HepG2 (cell line): ENCODE data around the gene RGS19. TPM values are rescaled to one million over a fixed set of nuclear protein-coding genes. Genes with fewer than 3 reads are reported as not detected.

Experiments used
- ASH2L ChIP-seq: fragments of 300-600, 200-600 bp; sonication (generic); IDR thresholded peaks from 2 replicates; pipeline ENCODE4 v1.7.0; 2017; ENCODE audit warnings: low read depth, mild to moderate bottlenecking, moderate library complexity, mixed read lengths, low read length; ENCODE audit not compliant: insufficient read length
- DNMT3B ChIP-seq: conservative IDR thresholded peaks from 2 replicates; pipeline ENCODE4 v1.6.1; 2016; ENCODE audit warnings: missing biosample characterization, control low read depth
- MBD4 ChIP-seq: IDR thresholded peaks from 2 replicates; pipeline ENCODE4 v1.6.1; 2012; ENCODE audit warnings: low read length, inconsistent platforms, borderline replicate concordance
- MIXL1 ChIP-seq: IDR thresholded peaks from 2 replicates; pipeline ENCODE4 v1.6.1; 2016
- NCOR1 ChIP-seq: fragments of 200-600 bp; sonication (generic); IDR thresholded peaks from 2 replicates; pipeline ENCODE4 v1.7.0; 2017; ENCODE audit warnings: antibody characterized with exemption, low read length, borderline replicate concordance
- NFATC3 ChIP-seq: sonication (generic); formaldehyde crosslinking; IDR thresholded peaks from 2 replicates; pipeline ENCODE4 v1.5.1; 2020; ENCODE audit warnings: mild to moderate bottlenecking, missing genetic modification reagents
- YY1 ChIP-seq: IDR thresholded peaks from 2 replicates; pipeline ENCODE4 v1.6.1; 2011; ENCODE audit warnings: low read length, low read depth, moderate library complexity, mild to moderate bottlenecking; ENCODE audit not compliant: insufficient read depth, insufficient replicate concordance
- ZNF251 ChIP-seq: sonication (generic); formaldehyde crosslinking; IDR thresholded peaks from 2 replicates; pipeline ENCODE4 v1.9.0; 2021; ENCODE audit warnings: mild to moderate bottlenecking, missing genetic modification reagents
- ZNF572 ChIP-seq: sonication (generic); formaldehyde crosslinking; IDR thresholded peaks from 2 replicates; pipeline ENCODE4 v1.5.1; 2020; ENCODE audit warnings: mild to moderate bottlenecking, missing genetic modification reagents
- ZNF616 ChIP-seq: sonication (generic); formaldehyde crosslinking; IDR thresholded peaks from 2 replicates; pipeline ENCODE4 v1.5.0; 2020; ENCODE audit warnings: low read depth, mild to moderate bottlenecking, missing genetic modification reagents
- ZNF749 ChIP-seq: sonication (generic); formaldehyde crosslinking; IDR thresholded peaks from 2 replicates; pipeline ENCODE4 v1.8.0; 2022; ENCODE audit warnings: mild to moderate bottlenecking, missing genetic modification reagents, moderate library complexity, borderline replicate concordance
- ZNF773 ChIP-seq: sonication (generic); formaldehyde crosslinking; IDR thresholded peaks from 2 replicates; pipeline ENCODE4 v1.4.0; 2020; ENCODE audit warnings: missing genetic modification reagents, borderline replicate concordance
- ZNF792 ChIP-seq: IDR thresholded peaks from 2 replicates; pipeline ENCODE4 v1.6.1; 2016
- polyA plus RNA-seq, 8 experiments: library from polyadenylated mRNA; depleted of rRNA in 3 of 8; stranded (reverse) in 7 of 8; unstranded in 1 of 8; fragments of >200 nt; fragmentation: Illumina TruSeq in 4 of 8; extraction: Trizol in 4 of 8; gene quantifications; 2 replicates each; pipeline versions ENCODE4 v1.2.1 to v1.2.3, GENCODE V29; 2011 to 2016; ENCODE audit warnings: low read depth in 4 of 8, missing spikeins in 1 of 8, mixed read lengths in 1 of 8; ENCODE audit not compliant: insufficient read depth in 1 of 8
- total RNA-seq, 5 experiments: library from RNA; depleted of rRNA; stranded (reverse); fragments of >200 nt; fragmentation: Illumina TruSeq; extraction: Trizol; gene quantifications; 2 replicates each; pipeline ENCODE4 v1.2.3, GENCODE V29; 2016; ENCODE audit warnings: low read depth in 1 of 5
- TF ChIP-seq, protein P1 (sequence below): sonication (generic); formaldehyde crosslinking; IDR thresholded peaks from 2 replicates; pipeline ENCODE4 v1.4.0; 2020; ENCODE audit warnings: missing genetic modification reagents
- TF ChIP-seq, protein P2 (sequence below): sonication (generic); formaldehyde crosslinking; IDR thresholded peaks from 2 replicates; pipeline ENCODE4 v1.4.0; 2020; ENCODE audit warnings: missing genetic modification reagents
- TF ChIP-seq, protein P3 (sequence below): sonication (generic); formaldehyde crosslinking; IDR thresholded peaks from 2 replicates; pipeline ENCODE4 v1.8.0; 2022; ENCODE audit warnings: missing genetic modification reagents, mild to moderate bottlenecking, moderate library complexity, borderline replicate concordance
- TF ChIP-seq, protein P4 (sequence below): sonication (generic); formaldehyde crosslinking; IDR thresholded peaks from 2 replicates; pipeline ENCODE4 v1.5.1; 2020; ENCODE audit warnings: mild to moderate bottlenecking, moderate library complexity, missing genetic modification reagents

Gene RGS19
- total and polyA plus RNA-seq, 2 of the 13 experiments (the other 11 are each of a cell fraction or from before 2014, with no cell fraction given): 10.7 to 11.9 TPM

GRCh38 chr20:64056889-64057627 lies 22.3 kb downstream of the RGS19 start (continued):
- TF ChIP-seq, protein P1, sequence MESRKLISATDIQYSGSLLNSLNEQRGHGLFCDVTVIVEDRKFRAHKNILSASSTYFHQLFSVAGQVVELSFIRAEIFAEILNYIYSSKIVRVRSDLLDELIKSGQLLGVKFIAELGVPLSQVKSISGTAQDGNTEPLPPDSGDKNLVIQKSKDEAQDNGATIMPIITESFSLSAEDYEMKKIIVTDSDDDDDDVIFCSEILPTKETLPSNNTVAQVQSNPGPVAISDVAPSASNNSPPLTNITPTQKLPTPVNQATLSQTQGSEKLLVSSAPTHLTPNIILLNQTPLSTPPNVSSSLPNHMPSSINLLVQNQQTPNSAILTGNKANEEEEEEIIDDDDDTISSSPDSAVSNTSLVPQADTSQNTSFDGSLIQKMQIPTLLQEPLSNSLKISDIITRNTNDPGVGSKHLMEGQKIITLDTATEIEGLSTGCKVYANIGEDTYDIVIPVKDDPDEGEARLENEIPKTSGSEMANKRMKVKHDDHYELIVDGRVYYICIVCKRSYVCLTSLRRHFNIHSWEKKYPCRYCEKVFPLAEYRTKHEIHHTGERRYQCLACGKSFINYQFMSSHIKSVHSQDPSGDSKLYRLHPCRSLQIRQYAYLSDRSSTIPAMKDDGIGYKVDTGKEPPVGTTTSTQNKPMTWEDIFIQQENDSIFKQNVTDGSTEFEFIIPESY (CRISPR knock-in tag): peak; percentile 93
- no peak for TF ChIP-seq MIXL1 (CRISPR knock-in tag)
- TF ChIP-seq, protein P2, sequence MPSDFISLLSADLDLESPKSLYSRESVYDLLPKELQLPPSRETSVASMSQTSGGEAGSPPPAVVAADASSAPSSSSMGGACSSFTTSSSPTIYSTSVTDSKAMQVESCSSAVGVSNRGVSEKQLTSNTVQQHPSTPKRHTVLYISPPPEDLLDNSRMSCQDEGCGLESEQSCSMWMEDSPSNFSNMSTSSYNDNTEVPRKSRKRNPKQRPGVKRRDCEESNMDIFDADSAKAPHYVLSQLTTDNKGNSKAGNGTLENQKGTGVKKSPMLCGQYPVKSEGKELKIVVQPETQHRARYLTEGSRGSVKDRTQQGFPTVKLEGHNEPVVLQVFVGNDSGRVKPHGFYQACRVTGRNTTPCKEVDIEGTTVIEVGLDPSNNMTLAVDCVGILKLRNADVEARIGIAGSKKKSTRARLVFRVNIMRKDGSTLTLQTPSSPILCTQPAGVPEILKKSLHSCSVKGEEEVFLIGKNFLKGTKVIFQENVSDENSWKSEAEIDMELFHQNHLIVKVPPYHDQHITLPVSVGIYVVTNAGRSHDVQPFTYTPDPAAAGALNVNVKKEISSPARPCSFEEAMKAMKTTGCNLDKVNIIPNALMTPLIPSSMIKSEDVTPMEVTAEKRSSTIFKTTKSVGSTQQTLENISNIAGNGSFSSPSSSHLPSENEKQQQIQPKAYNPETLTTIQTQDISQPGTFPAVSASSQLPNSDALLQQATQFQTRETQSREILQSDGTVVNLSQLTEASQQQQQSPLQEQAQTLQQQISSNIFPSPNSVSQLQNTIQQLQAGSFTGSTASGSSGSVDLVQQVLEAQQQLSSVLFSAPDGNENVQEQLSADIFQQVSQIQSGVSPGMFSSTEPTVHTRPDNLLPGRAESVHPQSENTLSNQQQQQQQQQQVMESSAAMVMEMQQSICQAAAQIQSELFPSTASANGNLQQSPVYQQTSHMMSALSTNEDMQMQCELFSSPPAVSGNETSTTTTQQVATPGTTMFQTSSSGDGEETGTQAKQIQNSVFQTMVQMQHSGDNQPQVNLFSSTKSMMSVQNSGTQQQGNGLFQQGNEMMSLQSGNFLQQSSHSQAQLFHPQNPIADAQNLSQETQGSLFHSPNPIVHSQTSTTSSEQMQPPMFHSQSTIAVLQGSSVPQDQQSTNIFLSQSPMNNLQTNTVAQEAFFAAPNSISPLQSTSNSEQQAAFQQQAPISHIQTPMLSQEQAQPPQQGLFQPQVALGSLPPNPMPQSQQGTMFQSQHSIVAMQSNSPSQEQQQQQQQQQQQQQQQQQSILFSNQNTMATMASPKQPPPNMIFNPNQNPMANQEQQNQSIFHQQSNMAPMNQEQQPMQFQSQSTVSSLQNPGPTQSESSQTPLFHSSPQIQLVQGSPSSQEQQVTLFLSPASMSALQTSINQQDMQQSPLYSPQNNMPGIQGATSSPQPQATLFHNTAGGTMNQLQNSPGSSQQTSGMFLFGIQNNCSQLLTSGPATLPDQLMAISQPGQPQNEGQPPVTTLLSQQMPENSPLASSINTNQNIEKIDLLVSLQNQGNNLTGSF (CRISPR knock-in tag): 0 out of 2 replicates have a peak, but pooled peaks have one; percentile 13
- TF ChIP-seq ZNF572 (CRISPR knock-in tag): peak; percentile 15
- 0 out of 2 replicates have a peak, but pooled peaks have one; percentile 75 for TF ChIP-seq ZNF251 (CRISPR knock-in tag)
- no peak for TF ChIP-seq YY1
- no peak for TF ChIP-seq ZNF616 (CRISPR knock-in tag)
- TF ChIP-seq NFATC3 (CRISPR knock-in tag): peak; percentile 11
- TF ChIP-seq NCOR1: no peak
- TF ChIP-seq, protein P3, sequence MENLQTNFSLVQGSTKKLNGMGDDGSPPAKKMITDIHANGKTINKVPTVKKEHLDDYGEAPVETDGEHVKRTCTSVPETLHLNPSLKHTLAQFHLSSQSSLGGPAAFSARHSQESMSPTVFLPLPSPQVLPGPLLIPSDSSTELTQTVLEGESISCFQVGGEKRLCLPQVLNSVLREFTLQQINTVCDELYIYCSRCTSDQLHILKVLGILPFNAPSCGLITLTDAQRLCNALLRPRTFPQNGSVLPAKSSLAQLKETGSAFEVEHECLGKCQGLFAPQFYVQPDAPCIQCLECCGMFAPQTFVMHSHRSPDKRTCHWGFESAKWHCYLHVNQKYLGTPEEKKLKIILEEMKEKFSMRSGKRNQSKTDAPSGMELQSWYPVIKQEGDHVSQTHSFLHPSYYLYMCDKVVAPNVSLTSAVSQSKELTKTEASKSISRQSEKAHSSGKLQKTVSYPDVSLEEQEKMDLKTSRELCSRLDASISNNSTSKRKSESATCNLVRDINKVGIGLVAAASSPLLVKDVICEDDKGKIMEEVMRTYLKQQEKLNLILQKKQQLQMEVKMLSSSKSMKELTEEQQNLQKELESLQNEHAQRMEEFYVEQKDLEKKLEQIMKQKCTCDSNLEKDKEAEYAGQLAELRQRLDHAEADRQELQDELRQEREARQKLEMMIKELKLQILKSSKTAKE (CRISPR knock-in tag): peak; percentile 52; the same call in 1 of the 2 replicates
- TF ChIP-seq ZNF792: peak; percentile 14
- TF ChIP-seq ZNF749 (CRISPR knock-in tag): no peak
- TF ChIP-seq ASH2L: no peak
- TF ChIP-seq DNMT3B (CRISPR knock-in tag): 0 out of 2 replicates have a peak, but pooled peaks have one; percentile 10
- no peak for TF ChIP-seq MBD4
- TF ChIP-seq, protein P4, sequence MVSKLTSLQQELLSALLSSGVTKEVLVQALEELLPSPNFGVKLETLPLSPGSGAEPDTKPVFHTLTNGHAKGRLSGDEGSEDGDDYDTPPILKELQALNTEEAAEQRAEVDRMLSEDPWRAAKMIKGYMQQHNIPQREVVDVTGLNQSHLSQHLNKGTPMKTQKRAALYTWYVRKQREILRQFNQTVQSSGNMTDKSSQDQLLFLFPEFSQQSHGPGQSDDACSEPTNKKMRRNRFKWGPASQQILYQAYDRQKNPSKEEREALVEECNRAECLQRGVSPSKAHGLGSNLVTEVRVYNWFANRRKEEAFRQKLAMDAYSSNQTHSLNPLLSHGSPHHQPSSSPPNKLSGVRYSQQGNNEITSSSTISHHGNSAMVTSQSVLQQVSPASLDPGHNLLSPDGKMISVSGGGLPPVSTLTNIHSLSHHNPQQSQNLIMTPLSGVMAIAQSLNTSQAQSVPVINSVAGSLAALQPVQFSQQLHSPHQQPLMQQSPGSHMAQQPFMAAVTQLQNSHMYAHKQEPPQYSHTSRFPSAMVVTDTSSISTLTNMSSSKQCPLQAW: no peak; the same call in 1 of the 2 replicates
- 0 out of 2 replicates have a peak, but pooled peaks have one; percentile 7 for TF ChIP-seq ZNF773 (CRISPR knock-in tag)
